Lung (tissue), 12 donors: Measurements from ENCODE around the gene IFNL2. TPM values are rescaled to one million over a fixed set of nuclear protein-coding genes. Genes with fewer than 3 reads are reported as not detected.

Experiments used
- ATAC-seq: fragments of 200-7000 bp; cut with Tn5 transposase; one replicate; pipeline ENCODE4 v1.9.1; 2020; ENCODE audit warnings: moderate number of reproducible peaks; ENCODE audit not compliant: insufficient read depth, low FRiP score
- DNase-seq, 3 donors: peaks; one replicate each; pipeline ENCODE4 v3.0.0-alpha.2; 2013 to 2017
- H3K27ac ChIP-seq, 2 donors: one replicate each; pipeline ENCODE4 v1.5.1; 2013; ENCODE audit warnings: mild to moderate bottlenecking in 2 of 2, moderate library complexity in 2 of 2, control low read depth in 1 of 2, inconsistent platforms in 1 of 2, low read depth in 1 of 2, low read length in 1 of 2
- H3K27me3 ChIP-seq, 3 donors: one replicate each; pipeline ENCODE4 v1.5.1; 2013; ENCODE audit warnings: low read length in 2 of 3; ENCODE audit not compliant: control insufficient read depth in 3 of 3, insufficient read depth in 3 of 3
- H3K36me3 ChIP-seq, 4 donors: one replicate each; pipeline ENCODE4 v1.5.1; 2013; ENCODE audit warnings: low read length in 4 of 4, mild to moderate bottlenecking in 1 of 4, moderate library complexity in 1 of 4; ENCODE audit not compliant: control insufficient read depth in 4 of 4, insufficient read depth in 4 of 4
- H3K4me1 ChIP-seq, 5 donors: one replicate each; pipeline ENCODE4 v1.5.1; 2013; ENCODE audit warnings: low read length in 5 of 5, mild to moderate bottlenecking in 2 of 5, moderate library complexity in 1 of 5; ENCODE audit not compliant: control insufficient read depth in 5 of 5, insufficient read depth in 5 of 5
- H3K4me3 ChIP-seq: one replicate; pipeline ENCODE4 v1.5.1; 2013; ENCODE audit warnings: mild to moderate bottlenecking, control low read depth, moderate library complexity
- H3K9ac ChIP-seq, 2 donors: one replicate each; pipeline ENCODE4 v1.5.1; 2013; ENCODE audit warnings: low read length in 2 of 2, control low read depth in 1 of 2; ENCODE audit not compliant: insufficient read depth in 1 of 2
- H3K9me3 ChIP-seq, 4 donors: one replicate each; pipeline ENCODE4 v1.5.1; 2013; ENCODE audit warnings: low read length in 3 of 4, mild to moderate bottlenecking in 1 of 4, moderate library complexity in 1 of 4; ENCODE audit not compliant: control insufficient read depth in 4 of 4, insufficient read depth in 3 of 4
- CTCF ChIP-seq: IDR thresholded peaks from 2 replicates; pipeline ENCODE4 v1.5.1; 2012; ENCODE audit warnings: mild to moderate bottlenecking; ENCODE audit errors: control extremely low read depth, extremely low read depth
- WGBS, 2 donors: extraction: QIAGEN DNeasy Blood & Tissue Kit; methylation state at CpG; one replicate each; pipeline ENCODE4 v1.1.7; 2013; 5-methylcytosine and 5-hydroxymethylcytosine counted together
- polyA plus RNA-seq, 2 donors: library from polyadenylated mRNA; stranded (reverse); fragments of 200-250 nt; gene quantifications; one replicate each; pipeline ENCODE4 v1.2.1, GENCODE V29; 2013
- total RNA-seq, 2 donors: library from RNA; depleted of rRNA in 1 of 2; stranded (reverse); fragments of >200 nt in 1 of 2; gene quantifications; one replicate each; pipeline ENCODE4 v1.2.1, GENCODE V29; 2014 to 2021
- donor health status: control.
- donor health status: control.
- donor health status: Bipolar disorder and iron deficiency.
- donor health status: healthy.
- donor health status: DM: yes; HTN: yes; CAD: no.

IFNL2 gene
- total and polyA plus RNA-seq, 4 donors, result not detected

- peaks cover 0 to 2% (median 0%) of the 10 kb centered on the region in 4 donors for H3K9me3 ChIP-seq
- H3K36me3 ChIP-seq, result no peaks in the 10 kb centered on the region
- DNase-seq, result peak in 2 of 3 donors; percentile 1 to 29
- no peak for TF ChIP-seq CTCF
- peaks cover 0 to 5% (median 0%) of the 10 kb centered on the region in 3 donors for H3K27me3 ChIP-seq
- no peak overlapping the region for H3K27ac ChIP-seq
- no peak overlapping the region for H3K4me3 ChIP-seq
- H3K9ac ChIP-seq, result no peak overlapping the region
- peaks cover 0 to 1% (median 0%) of the 10 kb centered on the region in 5 donors for H3K4me1 ChIP-seq
- ATAC-seq, result peak; percentile 66
- 35 to 38% methylated on average over 22 of the region's 22 CpGs for WGBS, 2 donors
Observed at GRCh38 chr19:39237200-39238184, 30.7 kb upstream of the IFNL2 start.

- Histone ChIP-seq H3K27me3 (peaks cover 0 to 5% (median 0%) of the 10 kb centered on the region in 3 donors), H3K9ac (no peak overlapping the region), H3K36me3 (no peaks in the 10 kb centered on the region), H3K4me3 (no peak overlapping the region), H3K4me1 (peaks cover 0 to 1% (median 0%) of the 10 kb centered on the region in 5 donors), H3K9me3 (peaks cover 0 to 2% (median 0%) of the 10 kb centered on the region in 4 donors), H3K27ac (no peak overlapping the region)
- no peak for TF ChIP-seq CTCF
- 87% methylated on average over 6 of the region's 6 CpGs for WGBS, 2 donors
- ATAC-seq, result no peak
- DNase-seq, result no peak
Observed at GRCh38 chr19:39238209-39238608, 30.0 kb upstream of the IFNL2 start.

DNA sequence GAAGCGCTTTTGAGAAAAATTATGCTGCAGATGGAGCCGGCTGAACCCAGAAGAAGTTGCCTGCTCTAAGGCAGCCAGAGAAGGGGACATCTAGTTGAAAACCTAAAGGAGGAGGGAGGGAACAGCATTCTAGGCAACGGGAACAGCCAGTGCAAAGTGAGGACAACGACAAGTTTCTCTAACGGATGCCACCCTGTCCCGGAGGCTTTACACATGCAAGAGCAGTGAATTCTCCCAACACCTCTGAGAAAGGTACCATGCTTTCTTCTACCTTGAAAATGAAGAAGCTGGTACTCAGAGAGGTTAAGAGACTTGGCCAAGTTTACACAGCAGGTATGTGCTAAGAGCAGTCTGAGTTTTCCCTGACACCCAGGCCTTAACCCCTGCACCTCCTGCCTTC lies 29.3 kb upstream of the IFNL2 start:
- peaks cover 0 to 2% (median 0%) of the 10 kb centered on the region in 4 donors for H3K9me3 ChIP-seq
- H3K4me1 ChIP-seq, result peaks cover 0 to 1% (median 0%) of the 10 kb centered on the region in 5 donors
- no peak for TF ChIP-seq CTCF
- WGBS, 2 donors, result 88 to 95% methylated on average over 6 of the region's 6 CpGs
- H3K9ac ChIP-seq, result no peak overlapping the region
- no peak overlapping the region for H3K27ac ChIP-seq
- no peak overlapping the region for H3K4me3 ChIP-seq
- ATAC-seq (no peak), DNase-seq (no peak)
- H3K27me3 ChIP-seq, result peaks cover 0 to 5% (median 0%) of the 10 kb centered on the region in 3 donors
- no peaks in the 10 kb centered on the region for H3K36me3 ChIP-seq
